Thyroid gland (tissue), 4 donors: Measurements from ENCODE around the gene DSP. TPM values are rescaled to one million over a fixed set of nuclear protein-coding genes. Genes with fewer than 3 reads are reported as not detected.

Experiments used
- DNase-seq, 2 donors: peaks; one replicate each; pipeline ENCODE4 v3.0.0-alpha.2; 2019
- H3K27ac ChIP-seq, 3 donors: fragments of 200-600 bp; sonication (generic); 1 replicate in 2 of 3; 2 replicates in 1 of 3; pipeline ENCODE4 v1.5.1; 2016 to 2019; ENCODE audit warnings: mild to moderate bottlenecking in 1 of 3, moderate library complexity in 1 of 3
- H3K27me3 ChIP-seq: fragments of 200-600 bp; sonication (generic); one replicate; pipeline ENCODE4 v1.5.1; 2019
- H3K36me3 ChIP-seq, 2 donors: fragments of 200-600 bp; sonication (generic); one replicate each; pipeline ENCODE4 v1.5.1; 2016 to 2019
- H3K4me1 ChIP-seq, 2 donors: fragments of 200-600 bp; sonication (generic); one replicate each; pipeline ENCODE4 v1.5.1; 2017 to 2019
- H3K4me3 ChIP-seq, 3 donors: fragments of 200-600 bp; sonication (generic); replicated peaks in 1 of 3; 1 replicate in 2 of 3; 2 replicates in 1 of 3; pipeline ENCODE4 v1.5.1; 2016; ENCODE audit warnings: mild to moderate bottlenecking in 1 of 3
- H3K9me3 ChIP-seq: fragments of 200-600 bp; sonication (generic); one replicate; pipeline ENCODE4 v1.5.1; 2017
- CTCF ChIP-seq, 6 experiments: fragments of 200-600 bp in 3 of 6; fragments of 450-650 bp in 3 of 6; sonication (generic) in 3 of 6; IDR thresholded peaks; one replicate each; pipeline ENCODE4 v1.5.1; 2016 to 2019; ENCODE audit warnings: antibody characterized with exemption in 6 of 6, mild to moderate bottlenecking in 2 of 6, inconsistent platforms in 1 of 6, moderate library complexity in 1 of 6
- POLR2A ChIP-seq, 2 donors: fragments of 450-650 bp; IDR thresholded peaks; one replicate each; pipeline ENCODE4 v1.6.1; 2017; ENCODE audit warnings: antibody characterized with exemption in 2 of 2, mild to moderate bottlenecking in 2 of 2, moderate library complexity in 1 of 2
- WGBS, 2 donors: methylation state at CpG; one replicate each; pipeline ENCODE4 v1.1.5; 2017; 5-methylcytosine and 5-hydroxymethylcytosine counted together
- intact Hi-C: fragments of 100-400 bp; cut with DNase I; formaldehyde crosslinking; loops from one replicate; pipeline ENCODE4 v1.15.1; 2023
- total RNA-seq, 4 donors: library from RNA; depleted of rRNA; stranded (reverse); fragments of >200 nt; gene quantifications; one replicate each; pipeline ENCODE4 v1.2.3, GENCODE V29; 2016

Gene DSP
- total RNA-seq, 4 donors from 2014 or later: 122 to 176 (median 145) TPM

- Histone ChIP-seq H3K36me3 (no peaks in the 10 kb centered on the region), H3K4me1 (no peaks in the 10 kb centered on the region), H3K9me3 (no peaks in the 10 kb centered on the region), H3K27ac (no peak overlapping the region), H3K4me3 (no peak overlapping the region), H3K27me3 (no peaks in the 10 kb centered on the region)
- 77% methylated on average over 2 of the region's 2 CpGs for WGBS, 2 donors
- intact Hi-C loops: no loop called here
- TF ChIP-seq POLR2A (IDR thresholded peaks at IDR 0.05): no peak
- no peak for TF ChIP-seq CTCF (IDR thresholded peaks at IDR 0.05)
- no peak for DNase-seq
Observed at GRCh38 chr6:7512320-7512719, 29.2 kb upstream of the DSP start.

GRCh38 chr6:7513529-7513928, 27.9 kb upstream of the DSP start:
- H3K27ac ChIP-seq: no peak overlapping the region
- TF ChIP-seq POLR2A (IDR thresholded peaks at IDR 0.05): no peak
- no peak for TF ChIP-seq CTCF (IDR thresholded peaks at IDR 0.05)

GRCh38 chr6:7515363-7515762, 26.1 kb upstream of the DSP start:
- 69 to 97% methylated on average over 2 of the region's 2 CpGs for WGBS, 2 donors
- H3K9me3 ChIP-seq: no peaks in the 10 kb centered on the region
- TF ChIP-seq CTCF (IDR thresholded peaks at IDR 0.05): no peak
- no peak for TF ChIP-seq POLR2A (IDR thresholded peaks at IDR 0.05)
- no peak overlapping the region for H3K27ac ChIP-seq
- H3K4me1 ChIP-seq: no peaks in the 10 kb centered on the region
- H3K4me3 ChIP-seq: no peak overlapping the region
- H3K27me3 ChIP-seq: no peaks in the 10 kb centered on the region
- DNase-seq: no peak
- no peaks in the 10 kb centered on the region for H3K36me3 ChIP-seq
- intact Hi-C loops: no loop called here

More at GRCh38 chr6:7513529-7513928, 27.9 kb upstream of the DSP start:
- 59 to 72% methylated on average over 5 of the region's 5 CpGs for WGBS, 2 donors
- DNase-seq: peak; percentile 36 to 44
- H3K9me3 ChIP-seq: no peaks in the 10 kb centered on the region
- no peaks in the 10 kb centered on the region for H3K27me3 ChIP-seq
- no peaks in the 10 kb centered on the region for H3K36me3 ChIP-seq
- H3K4me1 ChIP-seq: no peaks in the 10 kb centered on the region
- intact Hi-C loops: no loop called here
- no peak overlapping the region for H3K4me3 ChIP-seq

- Histone ChIP-seq H3K4me3 (no peak overlapping the region), H3K36me3 (no peaks in the 10 kb centered on the region), H3K4me1 (peaks cover 4 to 5% of the 10 kb centered on the region in 2 donors), H3K9me3 (no peaks in the 10 kb centered on the region), H3K27ac (no peak overlapping the region), H3K27me3 (no peaks in the 10 kb centered on the region)
- TF ChIP-seq POLR2A (IDR thresholded peaks at IDR 0.05) (no peak), CTCF (IDR thresholded peaks at IDR 0.05) (no peak)
- DNase-seq: no peak
- intact Hi-C loops: no loop called here
- 82 to 83% methylated on average over 8 of the region's 8 CpGs for WGBS, 2 donors
Observed at GRCh38 chr6:7518877-7519276, 22.6 kb upstream of the DSP start.

GRCh38 chr6:7522873-7523272, 18.6 kb upstream of the DSP start:
- TF ChIP-seq CTCF (IDR thresholded peaks at IDR 0.05) (no peak), POLR2A (IDR thresholded peaks at IDR 0.05) (no peak)
- Histone ChIP-seq H3K27ac (no peak overlapping the region), H3K27me3 (no peaks in the 10 kb centered on the region), H3K36me3 (no peaks in the 10 kb centered on the region), H3K4me3 (no peak overlapping the region), H3K9me3 (no peaks in the 10 kb centered on the region), H3K4me1 (peaks cover 4 to 5% of the 10 kb centered on the region in 2 donors)
- intact Hi-C loops: no loop called here
- no peak for DNase-seq
